ENCODE results near the gene C3orf80. TPM values are rescaled to one million over a fixed set of nuclear protein-coding genes. Genes with fewer than 3 reads are reported as not detected.

The C3orf80 gene
- total RNA-seq, 1 experiment from 2014 or later = 0.66 TPM

GRCh38 chr3:160226026-160226907 is 1.0 kb downstream of the C3orf80 start (continued):
- TF ChIP-seq IRF1 (CRISPR knock-in tag; IDR thresholded peaks at IDR 0.05) = peak; percentile 86; the same call in 1 of the 2 replicates
- TF ChIP-seq CREB1 (CRISPR knock-in tag; IDR thresholded peaks at IDR 0.05) = peak; percentile 92
- peak; percentile 92; the same call in 1 of the 2 replicates for TF ChIP-seq SMAD3 (CRISPR knock-in tag; IDR thresholded peaks at IDR 0.05; ENCODE audit: borderline replicate concordance)
- peak; percentile 85 for TF ChIP-seq TP53 (CRISPR knock-in tag; IDR thresholded peaks at IDR 0.05)
- no peak for TF ChIP-seq ZNF532 (CRISPR knock-in tag; IDR thresholded peaks at IDR 0.05; ENCODE audit: borderline replicate concordance)
- 0 out of 2 replicates have a peak, but pooled peaks have one; percentile 8 for TF ChIP-seq HMGXB4 (CRISPR knock-in tag; IDR thresholded peaks at IDR 0.05)
- TF ChIP-seq FOXP1 (CRISPR knock-in tag; IDR thresholded peaks at IDR 0.05; ENCODE audit: borderline replicate concordance) = peak; percentile 92; the same call in 1 of the 2 replicates
- TF ChIP-seq MXD4 (CRISPR knock-in tag; IDR thresholded peaks at IDR 0.05; ENCODE audit: borderline replicate concordance) = no peak

GRCh38 chr3:160227419-160227818 is 2.2 kb downstream of the C3orf80 start:
- Mint-ChIP-seq H3K36me3 (no peaks in the 10 kb centered on the region), H3K27ac (no peak overlapping the region), H3K4me1 (peaks cover 17% of the 10 kb centered on the region), H3K9me3 (no peaks in the 10 kb centered on the region), H3K4me3 (no peak overlapping the region), H3K27me3 (ENCODE audit: low read depth) (peaks cover 59% of the 10 kb centered on the region)
- ChIA-PET CTCF (interaction anchor here (1.0 kb wide), 1 partner anchor 17 kb away, joined by 3 read pairs; no protein-coding TSS in a partner anchor), POLR2A (no interaction called here)
- TF ChIP-seq E2F1 (CRISPR knock-in tag; IDR thresholded peaks at IDR 0.05) = no peak
- TF ChIP-seq NR2C2 (CRISPR knock-in tag; IDR thresholded peaks at IDR 0.05) = no peak
- no peak for TF ChIP-seq ATF3 (CRISPR knock-in tag; conservative IDR thresholded peaks at IDR 0.05)
- no peak for TF ChIP-seq ZNF671 (CRISPR knock-in tag; IDR thresholded peaks at IDR 0.05)
- no peak for TF ChIP-seq EMX1 (CRISPR knock-in tag; IDR thresholded peaks at IDR 0.05)
- no peak for TF ChIP-seq TCF7 (CRISPR knock-in tag; IDR thresholded peaks at IDR 0.05; ENCODE audit: low read depth)
- TF ChIP-seq JUN (CRISPR knock-in tag; IDR thresholded peaks at IDR 0.05) = no peak
- TF ChIP-seq ZNF121 (CRISPR knock-in tag; IDR thresholded peaks at IDR 0.05) = no peak
- TF ChIP-seq ATF1 (CRISPR knock-in tag; IDR thresholded peaks at IDR 0.05) = no peak
- no peak for TF ChIP-seq USF2 (CRISPR knock-in tag; IDR thresholded peaks at IDR 0.05)
- TF ChIP-seq MXD4 (CRISPR knock-in tag; IDR thresholded peaks at IDR 0.05; ENCODE audit: borderline replicate concordance) = no peak
- TF ChIP-seq OVOL2 (CRISPR knock-in tag; IDR thresholded peaks at IDR 0.05; ENCODE audit: borderline replicate concordance) = no peak
- TF ChIP-seq PRRX2 (CRISPR knock-in tag; IDR thresholded peaks at IDR 0.05) = no peak
- no peak for ATAC-seq
- DNase-seq (ENCODE audit: low spot score) = no peak

All from WTC11 (cell line).